GM10847 (cell line): ENCODE measurements around the gene DBNDD2.

Experiments
- POLR2A ChIP-seq: IDR thresholded peaks from 2 replicates; pipeline ENCODE4 v1.6.1; 2011; ENCODE audit not compliant: insufficient read length; ENCODE audit errors: extremely low read depth

Gene DBNDD2

GRCh38 chr20:45372646-45373352 is 35.3 kb upstream of the DBNDD2 start:
- TF ChIP-seq POLR2A: no peak

DNA sequence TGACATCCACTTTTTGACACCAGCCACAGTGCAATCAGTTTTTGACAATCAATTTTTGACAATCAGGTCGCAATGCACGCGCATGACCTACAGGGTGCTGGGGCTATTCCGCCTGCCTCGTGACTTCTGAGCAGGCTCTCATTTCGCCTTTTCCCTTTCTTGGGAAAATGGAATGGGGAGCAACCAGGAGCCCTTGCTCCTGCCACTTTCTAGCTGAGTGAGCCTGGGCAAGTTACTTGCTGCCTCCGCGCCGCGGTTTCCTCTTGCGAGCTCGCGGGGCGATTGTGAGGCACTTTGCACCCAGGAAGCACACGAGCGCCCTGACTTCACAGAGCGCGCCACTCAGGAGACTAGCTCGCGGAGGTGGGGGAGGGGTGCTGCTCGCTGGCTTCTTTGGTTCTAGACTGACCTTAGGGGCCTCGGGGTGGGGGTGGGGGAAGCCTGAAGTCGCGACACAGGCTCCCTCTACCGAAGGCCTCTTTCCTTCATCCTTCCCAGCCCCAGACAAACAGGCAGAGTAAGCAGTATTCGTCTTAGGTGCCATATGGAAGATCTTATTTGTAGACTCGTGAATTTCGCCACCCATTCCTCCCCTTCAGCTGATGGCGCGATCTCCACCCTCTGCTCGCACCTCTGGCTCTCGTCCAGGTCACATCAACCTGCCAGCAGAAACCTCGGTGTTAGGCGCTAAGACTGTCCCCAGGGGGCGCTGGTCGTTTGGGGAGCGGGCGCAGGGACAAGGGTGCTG is 34.6 kb upstream of the DBNDD2 start:
- no peak for TF ChIP-seq POLR2A

GRCh38 chr20:45374101-45374467 is 34.0 kb upstream of the DBNDD2 start:
- no peak for TF ChIP-seq POLR2A

GRCh38 chr20:45374966-45375365 is 33.1 kb upstream of the DBNDD2 start:
- no peak for TF ChIP-seq POLR2A

DNA sequence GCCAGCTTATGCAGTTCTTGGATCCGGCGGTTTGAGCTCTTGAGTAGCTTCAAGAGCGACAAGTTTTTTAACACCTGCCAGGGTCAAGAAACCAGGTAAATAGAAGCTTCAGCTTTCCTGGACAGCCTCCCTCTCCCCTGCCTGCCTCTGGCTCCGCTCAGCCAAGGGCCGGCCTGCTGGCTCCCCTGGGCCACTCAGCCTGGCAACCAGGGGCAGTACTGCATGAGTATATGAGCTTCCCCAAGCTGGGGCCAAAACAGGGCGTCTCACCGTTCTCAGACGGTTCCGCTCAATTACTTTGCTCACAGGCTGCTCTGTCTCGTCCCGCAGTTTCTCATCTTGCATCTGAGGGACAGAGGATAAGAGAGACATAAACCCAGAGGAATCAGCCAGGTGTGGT is 30.8 kb upstream of the DBNDD2 start:
- no peak for TF ChIP-seq POLR2A

DNA sequence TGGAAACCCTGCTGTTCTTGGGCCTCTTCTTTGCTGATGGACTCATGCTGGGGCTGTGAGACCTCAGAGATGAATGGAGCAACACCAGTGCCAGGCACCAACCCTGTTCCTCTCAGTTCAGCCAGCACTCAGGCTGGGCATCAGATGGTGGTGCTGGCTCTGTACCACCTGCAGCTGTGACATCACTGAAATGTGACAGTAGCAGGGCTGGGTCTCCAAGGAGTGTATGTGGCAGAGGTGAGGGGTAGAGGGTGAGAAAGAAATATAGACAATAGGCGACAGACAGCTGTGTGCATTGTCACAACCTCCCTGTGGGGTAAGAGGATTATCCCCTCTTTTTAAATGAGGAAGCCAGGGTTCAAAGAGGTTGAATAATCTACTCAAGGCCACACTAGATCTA is 29.9 kb upstream of the DBNDD2 start, which contains the start of gene TP53TG5:
Gene TP53TG5, minus strand, starts transcription at position 135 of the 400 bp plus-strand sequence. Its CDS starts 89 bp downstream, at position 46.
- TF ChIP-seq POLR2A: no peak

DNA sequence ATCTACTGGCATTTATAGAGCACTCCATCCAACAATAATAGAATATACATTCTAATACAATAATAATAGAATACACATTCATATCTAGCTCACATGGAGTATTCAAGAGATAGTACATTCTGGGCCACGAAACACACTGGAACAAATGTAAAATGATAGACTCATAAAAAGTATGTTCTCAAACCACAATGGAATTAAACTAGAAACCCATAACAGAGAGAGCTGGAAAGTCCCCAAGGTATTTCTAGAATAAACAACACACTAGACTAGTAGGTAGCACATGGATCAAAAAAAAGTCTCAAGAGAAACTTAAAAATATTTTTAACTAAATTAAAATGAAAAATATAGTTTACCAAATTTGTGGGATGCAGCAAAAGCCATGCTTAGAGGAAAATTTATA is 20.8 kb upstream of the DBNDD2 start:
- no peak for TF ChIP-seq POLR2A

DNA sequence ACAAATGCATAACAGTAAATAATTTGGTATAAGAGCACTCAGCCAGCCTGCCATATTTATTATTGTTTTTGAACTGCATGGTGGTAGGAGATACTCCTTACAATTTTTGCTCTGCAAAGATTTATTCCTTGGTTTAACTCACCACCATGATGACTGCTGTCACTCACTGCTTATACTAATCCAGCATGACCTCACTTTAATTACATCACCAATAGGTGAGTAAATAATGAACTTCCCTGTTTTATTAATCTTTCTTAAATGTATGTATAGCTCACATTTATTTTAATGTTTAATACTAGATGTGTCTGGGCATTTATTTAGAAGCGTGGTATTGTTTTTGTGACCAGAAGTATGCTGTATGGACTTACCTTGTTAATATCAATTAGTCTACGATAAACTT is 17.2 kb upstream of the DBNDD2 start:
- TF ChIP-seq POLR2A: no peak

DNA sequence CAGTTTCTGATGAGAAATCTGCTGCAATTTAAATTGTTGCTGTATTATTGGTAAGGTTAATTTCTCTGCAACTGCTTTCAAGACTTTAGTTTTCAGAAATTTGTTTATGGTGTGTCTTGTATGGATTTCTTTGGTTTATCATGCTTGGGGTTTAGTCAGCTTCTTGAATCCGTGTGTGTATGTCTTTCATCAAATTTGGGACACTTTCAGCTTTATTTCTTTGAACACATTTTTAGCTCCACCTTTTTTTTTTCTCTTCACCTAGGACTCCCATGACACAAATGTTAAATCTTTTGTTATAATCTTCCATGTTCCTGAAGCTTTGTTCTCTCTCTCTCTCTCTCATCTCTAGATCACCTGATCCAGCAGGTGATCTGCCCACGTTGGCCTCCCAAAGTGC is 16.5 kb upstream of the DBNDD2 start:
- no peak for TF ChIP-seq POLR2A

GRCh38 chr20:45392733-45393132 is 15.4 kb upstream of the DBNDD2 start:
- TF ChIP-seq POLR2A: no peak

DNA sequence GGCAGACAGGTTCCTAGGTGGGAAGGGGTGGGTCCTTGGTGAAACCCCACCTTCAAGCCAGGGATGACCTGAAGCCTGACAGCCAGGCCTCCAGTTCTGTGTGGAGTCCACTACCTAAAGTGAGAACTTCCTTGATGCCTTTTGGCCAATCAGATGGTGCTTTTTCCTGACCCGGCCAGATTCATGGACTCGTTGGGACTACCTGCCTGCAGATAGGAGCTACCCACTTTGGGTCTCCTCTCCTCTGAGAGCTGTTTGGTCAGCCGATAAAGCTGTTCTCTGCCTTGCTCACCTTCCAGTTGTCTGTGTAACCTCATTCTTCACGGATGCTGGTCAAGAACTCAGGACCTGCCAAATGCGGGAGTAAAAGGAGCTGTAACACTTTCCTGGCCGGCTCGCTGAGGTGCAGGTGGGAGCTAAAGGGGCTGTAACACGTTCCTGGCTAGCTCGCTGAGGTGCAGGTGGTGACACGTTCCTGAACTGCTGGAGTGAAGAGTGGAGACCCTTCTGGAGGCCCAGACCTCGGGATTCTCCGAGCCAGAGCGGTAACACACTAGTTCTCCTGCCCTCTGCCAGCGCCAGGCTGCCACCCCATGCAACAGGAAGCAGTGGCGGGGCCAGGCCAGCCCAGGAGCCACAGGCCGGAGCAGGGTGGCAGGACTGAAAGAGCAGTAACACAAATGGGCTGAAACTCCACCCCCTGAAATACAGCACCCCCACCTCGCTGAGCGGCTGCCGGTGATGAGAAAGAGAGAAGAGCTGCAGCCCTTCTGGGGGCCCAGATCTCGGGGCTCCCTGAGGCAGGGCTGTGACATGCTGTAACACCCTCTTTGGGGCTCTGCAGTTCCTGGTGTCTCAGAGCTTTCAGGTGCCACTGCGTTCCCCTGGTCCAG is 13.6 kb upstream of the DBNDD2 start:
- no peak for TF ChIP-seq POLR2A

GRCh38 chr20:45395114-45395415 is 13.0 kb upstream of the DBNDD2 start:
- TF ChIP-seq POLR2A: no peak

DNA sequence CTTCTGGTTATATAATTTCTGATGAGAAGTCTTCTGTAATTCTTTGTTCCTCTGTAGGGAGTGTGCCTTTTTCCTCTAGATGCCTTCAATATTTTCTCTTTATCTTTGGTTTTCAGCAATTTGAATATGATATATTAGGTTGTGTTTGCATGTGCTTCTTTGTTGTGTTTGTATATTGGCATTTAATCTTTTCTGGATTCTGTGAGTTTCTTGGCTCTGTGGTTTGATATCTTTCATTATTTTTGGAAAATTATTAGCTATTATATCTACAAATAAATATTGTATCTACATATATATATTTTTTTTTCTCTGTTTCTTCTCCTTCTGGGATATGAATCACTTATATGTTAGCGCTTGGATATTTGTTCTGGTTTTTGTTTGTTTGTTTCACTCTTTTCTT is 9.1 kb upstream of the DBNDD2 start:
- no peak for TF ChIP-seq POLR2A

DNA sequence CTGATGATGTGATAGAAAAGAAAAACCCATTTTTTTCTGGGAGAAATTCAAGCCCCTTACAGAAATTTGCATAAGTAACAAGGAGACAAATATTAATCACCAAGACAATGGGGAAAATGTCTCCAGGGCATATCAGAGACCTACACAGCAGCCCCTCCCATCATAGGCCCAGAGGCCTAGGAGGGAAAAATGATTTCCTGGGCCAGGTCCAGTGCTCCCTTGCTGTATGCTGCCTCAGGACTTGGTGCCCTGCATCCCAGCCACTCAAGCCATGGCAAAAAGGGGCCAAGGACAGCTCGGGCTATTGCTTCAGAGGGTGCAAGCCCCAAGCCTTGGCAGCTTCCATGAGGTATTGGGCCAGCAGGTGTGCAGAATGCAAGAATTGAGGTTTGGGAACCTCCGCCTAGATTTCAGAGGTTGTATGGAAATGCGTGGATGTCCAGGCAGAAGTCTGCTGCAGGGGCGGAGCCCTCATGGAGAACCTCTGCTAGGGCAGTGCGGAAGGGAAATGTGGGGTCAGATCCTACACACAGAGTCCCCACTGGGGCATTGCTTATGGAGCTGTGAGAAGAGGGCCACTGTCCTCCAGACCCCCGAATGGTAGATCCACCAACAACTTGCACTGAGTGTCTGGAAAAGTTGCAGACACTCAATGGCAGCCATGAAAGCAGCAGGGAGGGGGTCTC is 7.6 kb upstream of the DBNDD2 start:
- TF ChIP-seq POLR2A: no peak

GRCh38 chr20:45402946-45403345 is 5.1 kb upstream of the DBNDD2 start:
- TF ChIP-seq POLR2A: no peak
